ENCODE results near the gene CCDC83. TPM values are rescaled to one million over a fixed set of nuclear protein-coding genes. Genes with fewer than 3 reads are reported as not detected.

CCDC83 gene
- total and polyA plus RNA-seq, 2 experiments from 2014 or later, result not detected

DNA sequence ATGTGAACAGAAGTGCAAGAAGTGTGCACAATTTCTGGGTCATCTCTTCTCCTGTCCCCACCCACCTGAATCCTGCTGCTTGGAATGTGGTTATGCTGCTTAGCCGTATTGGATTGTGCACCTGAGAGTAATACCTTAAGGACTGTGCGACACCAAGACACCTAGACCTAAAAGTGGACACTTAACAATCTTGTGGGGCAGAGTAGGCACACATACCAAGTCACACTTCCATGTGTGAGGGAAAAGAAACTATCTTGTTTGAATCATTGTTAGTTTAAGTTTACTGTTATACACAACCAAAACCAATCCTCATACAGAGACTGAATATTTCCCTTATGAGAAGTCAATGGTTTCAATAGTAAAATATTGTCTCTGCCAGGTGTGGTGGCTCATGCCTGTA lies 93.7 kb downstream of the CCDC83 start:
- no peaks in the 10 kb centered on the region for H4K20me1 ChIP-seq (ENCODE audit: insufficient read depth)
- H3K27ac ChIP-seq, result peak overlapping the region; percentile 66
- H3K9ac ChIP-seq, result no peak overlapping the region
- H3K9me3 ChIP-seq (ENCODE audit: low read depth), result no peaks in the 10 kb centered on the region
- in situ Hi-C loops (cut with MboI), result no loop called here
- peaks cover 46% of the 10 kb centered on the region for H3K4me1 ChIP-seq (ENCODE audit: insufficient read depth)
- H3K9me2 ChIP-seq (ENCODE audit: insufficient read depth), result no peaks in the 10 kb centered on the region
- H3F3A ChIP-seq (ENCODE audit: insufficient read depth), result peaks cover 74% of the 10 kb centered on the region
- H3K27me3 ChIP-seq (replicated peaks; ENCODE audit: insufficient read depth), result no peaks in the 10 kb centered on the region
- H3K4me3 ChIP-seq, result no peak overlapping the region
- peak overlapping the region; percentile 14 for H3K4me2 ChIP-seq (ENCODE audit: unreplicated experiment)
- H3K36me3 ChIP-seq (ENCODE audit: low read depth), result no peaks in the 10 kb centered on the region
- H2AFZ ChIP-seq, result no peak overlapping the region
- WGBS, 2 experiments (ENCODE audit: low coverage in 1 of 2, low lambda C conversion rate in 2 of 2, missing lambda C conversion rate in 2 of 2), result 89 to 100% methylated on average over 2 of the region's 2 CpGs
- H3K79me2 ChIP-seq (ENCODE audit: insufficient read depth), result no peaks in the 10 kb centered on the region
- no peak for DNase-seq
- no peak for TF ChIP-seq EZH2 (IDR thresholded peaks at IDR 0.05; ENCODE audit: insufficient read depth, poor library complexity, severe bottlenecking)
- no peak for TF ChIP-seq EZH2phosphoT487 (IDR thresholded peaks at IDR 0.05; ENCODE audit: insufficient read depth, low read depth)

- Histone ChIP-seq H4K20me1 (ENCODE audit: insufficient read depth) (no peaks in the 10 kb centered on the region), H3K4me1 (ENCODE audit: insufficient read depth) (peaks cover 56% of the 10 kb centered on the region), H3K9me2 (ENCODE audit: insufficient read depth) (no peaks in the 10 kb centered on the region), H3F3A (ENCODE audit: insufficient read depth) (peaks cover 83% of the 10 kb centered on the region), H3K9ac (no peak overlapping the region), H3K4me2 (ENCODE audit: unreplicated experiment) (no peak overlapping the region), H3K27me3 (replicated peaks; ENCODE audit: insufficient read depth) (no peaks in the 10 kb centered on the region), H2AFZ (no peak overlapping the region), H3K4me3 (no peak overlapping the region), H3K79me2 (ENCODE audit: insufficient read depth) (peaks cover 7% of the 10 kb centered on the region; the same call in 1 of the 2 replicates), H3K9me3 (ENCODE audit: low read depth) (no peaks in the 10 kb centered on the region), H3K36me3 (ENCODE audit: low read depth) (peaks cover 4% of the 10 kb centered on the region; the same call in 1 of the 2 replicates), H3K27ac (no peak overlapping the region)
- TF ChIP-seq EZH2 (IDR thresholded peaks at IDR 0.05; ENCODE audit: insufficient read depth, poor library complexity, severe bottlenecking) (no peak), EZH2phosphoT487 (IDR thresholded peaks at IDR 0.05; ENCODE audit: insufficient read depth, low read depth) (no peak)
- in situ Hi-C loops (cut with MboI), result loop anchor here (25.0 kb wide), 1 partner anchor 262 kb away; the partner anchor contains the start of gene CCDC89
- WGBS, 2 experiments (ENCODE audit: low coverage in 1 of 2, low lambda C conversion rate in 2 of 2, missing lambda C conversion rate in 2 of 2), result 72 to 81% methylated on average over 1 of the region's 1 CpG
- no peak for DNase-seq
These were observed 94.6 kb downstream of the CCDC83 start for GRCh38 chr11:85949798-85950197.

DNA sequence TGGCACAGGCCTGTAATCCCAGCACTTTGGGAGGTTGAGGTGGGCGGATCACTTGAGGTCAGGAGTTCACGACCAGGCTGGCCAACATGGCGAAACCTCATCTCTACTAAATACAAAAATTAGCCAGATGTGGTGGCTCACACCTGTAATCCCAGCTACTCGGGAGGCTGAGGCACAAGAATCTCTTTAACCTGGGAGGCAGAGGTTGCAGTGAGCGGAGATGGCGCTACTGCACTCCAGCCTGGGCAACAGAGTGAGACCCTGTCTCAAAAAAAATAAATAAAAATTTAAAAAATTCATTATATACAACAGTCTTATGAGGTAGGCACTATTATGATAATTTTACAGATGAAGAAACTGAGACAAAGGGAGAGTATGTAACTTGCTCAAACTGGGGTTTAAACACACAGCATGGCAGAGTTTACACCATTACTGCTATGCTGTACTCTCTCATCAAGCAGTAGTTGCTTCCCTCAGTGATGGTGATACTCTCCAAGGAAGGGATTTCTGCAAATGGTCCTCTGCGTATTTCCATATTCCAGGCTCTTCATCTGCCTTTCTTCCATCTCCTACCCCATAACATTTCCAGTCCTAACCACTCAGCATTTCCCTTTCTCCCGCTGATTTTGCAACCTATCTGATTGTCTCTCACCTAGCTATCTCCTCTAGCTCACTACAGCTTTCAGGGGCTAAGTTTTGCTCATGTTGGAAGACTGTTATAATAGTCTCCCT lies 95.3 kb downstream of the CCDC83 start:
- no peaks in the 10 kb centered on the region for H3K27me3 ChIP-seq (replicated peaks; ENCODE audit: insufficient read depth)
- H3F3A ChIP-seq (ENCODE audit: insufficient read depth), result peaks cover 90% of the 10 kb centered on the region
- H3K79me2 ChIP-seq (ENCODE audit: insufficient read depth), result peaks cover 7% of the 10 kb centered on the region; the same call in 1 of the 2 replicates
- no peak overlapping the region for H3K27ac ChIP-seq
- no peak for DNase-seq
- no peaks in the 10 kb centered on the region for H4K20me1 ChIP-seq (ENCODE audit: insufficient read depth)
- H3K4me2 ChIP-seq (ENCODE audit: unreplicated experiment), result no peak overlapping the region
- peaks cover 62% of the 10 kb centered on the region for H3K4me1 ChIP-seq (ENCODE audit: insufficient read depth)
- no peak overlapping the region for H2AFZ ChIP-seq
- WGBS, 2 experiments (ENCODE audit: low coverage in 1 of 2, low lambda C conversion rate in 2 of 2, missing lambda C conversion rate in 2 of 2), result 96 to 97% methylated on average over 8 of the region's 8 CpGs
- in situ Hi-C loops (cut with MboI), result loop anchor here (25.0 kb wide), 1 partner anchor 263 kb away; the partner anchor contains the start of gene CCDC89
- H3K9me3 ChIP-seq (ENCODE audit: low read depth), result no peaks in the 10 kb centered on the region
- H3K36me3 ChIP-seq (ENCODE audit: low read depth), result peaks cover 7% of the 10 kb centered on the region; the same call in 1 of the 2 replicates
- no peaks in the 10 kb centered on the region for H3K9me2 ChIP-seq (ENCODE audit: insufficient read depth)
- H3K4me3 ChIP-seq, result no peak overlapping the region
- no peak overlapping the region for H3K9ac ChIP-seq
- no peak for TF ChIP-seq EZH2phosphoT487 (IDR thresholded peaks at IDR 0.05; ENCODE audit: insufficient read depth, low read depth)
- no peak for TF ChIP-seq EZH2 (IDR thresholded peaks at IDR 0.05; ENCODE audit: insufficient read depth, poor library complexity, severe bottlenecking)

- Histone ChIP-seq H3K36me3 (ENCODE audit: low read depth) (peaks cover 10% of the 10 kb centered on the region), H3K4me3 (no peak overlapping the region), H3K9me3 (ENCODE audit: low read depth) (no peaks in the 10 kb centered on the region), H3K9ac (no peak overlapping the region), H2AFZ (no peak overlapping the region), H3K79me2 (ENCODE audit: insufficient read depth) (peaks cover 9% of the 10 kb centered on the region; the same call in 1 of the 2 replicates), H3F3A (ENCODE audit: insufficient read depth) (peaks cover 92% of the 10 kb centered on the region), H3K27me3 (replicated peaks; ENCODE audit: insufficient read depth) (no peaks in the 10 kb centered on the region), H3K4me2 (ENCODE audit: unreplicated experiment) (no peak overlapping the region), H4K20me1 (ENCODE audit: insufficient read depth) (no peaks in the 10 kb centered on the region), H3K4me1 (ENCODE audit: insufficient read depth) (peaks cover 62% of the 10 kb centered on the region), H3K27ac (no peak overlapping the region), H3K9me2 (ENCODE audit: insufficient read depth) (no peaks in the 10 kb centered on the region)
- 97% methylated on average over 4 of the region's 4 CpGs for WGBS, 2 experiments (ENCODE audit: low coverage in 1 of 2, low lambda C conversion rate in 2 of 2, missing lambda C conversion rate in 2 of 2)
- no peak for DNase-seq
- in situ Hi-C loops (cut with MboI), result loop anchor here (25.0 kb wide), 1 partner anchor 264 kb away; the partner anchor contains the start of gene CCDC89
- no peak for TF ChIP-seq EZH2phosphoT487 (IDR thresholded peaks at IDR 0.05; ENCODE audit: insufficient read depth, low read depth)
- TF ChIP-seq EZH2 (IDR thresholded peaks at IDR 0.05; ENCODE audit: insufficient read depth, poor library complexity, severe bottlenecking), result no peak
These were observed 95.8 kb downstream of the CCDC83 start for GRCh38 chr11:85951049-85951405.

Measured in GM23248 (cell line).